ENCODE measurements around the gene CMTM6.
"Not testable (repeated sequence)": the region's sequence is repeated elsewhere in the genome, so short reads cannot be mapped to it uniquely, and the experiment has no call there.

DNA sequence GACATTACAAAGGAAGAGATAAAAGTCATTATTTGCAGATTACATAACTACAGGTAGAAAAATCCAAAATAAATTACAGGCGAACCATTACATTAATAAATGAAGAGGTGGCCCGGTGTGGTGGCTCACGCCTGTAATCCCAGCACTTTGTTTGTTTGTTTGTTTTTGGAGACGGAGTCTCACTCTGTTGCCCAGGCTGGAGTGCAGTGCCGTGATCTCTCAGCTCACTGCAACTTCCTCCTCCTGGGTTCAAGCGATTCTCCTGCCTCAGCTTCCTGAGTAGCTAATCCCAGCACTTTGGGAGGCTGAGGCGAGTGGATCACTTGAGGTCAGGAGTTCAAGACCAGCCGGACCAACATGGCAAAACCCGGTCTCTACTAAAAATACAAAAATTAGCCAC, 14.1 kb upstream of the CMTM6 start:
- not testable (repeated sequence) for TF ChIP-seq BACH2 (CRISPR knock-in tag; IDR thresholded peaks at IDR 0.05; ENCODE audit: borderline replicate concordance); ZNF8 (CRISPR knock-in tag; IDR thresholded peaks at IDR 0.05); ISL1 (CRISPR knock-in tag; IDR thresholded peaks at IDR 0.05); ZFP30 (CRISPR knock-in tag; IDR thresholded peaks at IDR 0.05); ZFP3 (CRISPR knock-in tag; IDR thresholded peaks at IDR 0.05); OSR1 (CRISPR knock-in tag; IDR thresholded peaks at IDR 0.05); ESRRG (CRISPR knock-in tag; IDR thresholded peaks at IDR 0.05); GLIS3 (CRISPR knock-in tag; IDR thresholded peaks at IDR 0.05); ZNF70 (CRISPR knock-in tag; IDR thresholded peaks at IDR 0.05)
- TF ChIP-seq, protein P1, sequence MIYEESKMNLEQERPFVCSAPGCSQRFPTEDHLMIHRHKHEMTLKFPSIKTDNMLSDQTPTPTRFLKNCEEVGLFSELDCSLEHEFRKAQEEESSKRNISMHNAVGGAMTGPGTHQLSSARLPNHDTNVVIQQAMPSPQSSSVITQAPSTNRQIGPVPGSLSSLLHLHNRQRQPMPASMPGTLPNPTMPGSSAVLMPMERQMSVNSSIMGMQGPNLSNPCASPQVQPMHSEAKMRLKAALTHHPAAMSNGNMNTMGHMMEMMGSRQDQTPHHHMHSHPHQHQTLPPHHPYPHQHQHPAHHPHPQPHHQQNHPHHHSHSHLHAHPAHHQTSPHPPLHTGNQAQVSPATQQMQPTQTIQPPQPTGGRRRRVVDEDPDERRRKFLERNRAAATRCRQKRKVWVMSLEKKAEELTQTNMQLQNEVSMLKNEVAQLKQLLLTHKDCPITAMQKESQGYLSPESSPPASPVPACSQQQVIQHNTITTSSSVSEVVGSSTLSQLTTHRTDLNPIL (CRISPR knock-in tag; IDR thresholded peaks at IDR 0.05; ENCODE audit: low read depth) = not testable (repeated sequence)
- TF ChIP-seq, protein P2, sequence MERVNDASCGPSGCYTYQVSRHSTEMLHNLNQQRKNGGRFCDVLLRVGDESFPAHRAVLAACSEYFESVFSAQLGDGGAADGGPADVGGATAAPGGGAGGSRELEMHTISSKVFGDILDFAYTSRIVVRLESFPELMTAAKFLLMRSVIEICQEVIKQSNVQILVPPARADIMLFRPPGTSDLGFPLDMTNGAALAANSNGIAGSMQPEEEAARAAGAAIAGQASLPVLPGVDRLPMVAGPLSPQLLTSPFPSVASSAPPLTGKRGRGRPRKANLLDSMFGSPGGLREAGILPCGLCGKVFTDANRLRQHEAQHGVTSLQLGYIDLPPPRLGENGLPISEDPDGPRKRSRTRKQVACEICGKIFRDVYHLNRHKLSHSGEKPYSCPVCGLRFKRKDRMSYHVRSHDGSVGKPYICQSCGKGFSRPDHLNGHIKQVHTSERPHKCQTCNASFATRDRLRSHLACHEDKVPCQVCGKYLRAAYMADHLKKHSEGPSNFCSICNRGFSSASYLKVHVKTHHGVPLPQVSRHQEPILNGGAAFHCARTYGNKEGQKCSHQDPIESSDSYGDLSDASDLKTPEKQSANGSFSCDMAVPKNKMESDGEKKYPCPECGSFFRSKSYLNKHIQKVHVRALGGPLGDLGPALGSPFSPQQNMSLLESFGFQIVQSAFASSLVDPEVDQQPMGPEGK (CRISPR knock-in tag; IDR thresholded peaks at IDR 0.05; ENCODE audit: borderline replicate concordance) = not testable (repeated sequence)
